Prostate gland (tissue), 2 donors: ENCODE results near the gene IMPACT. TPM values are rescaled to one million over a fixed set of nuclear protein-coding genes. Genes with fewer than 3 reads are reported as not detected.

Source experiments
- DNase-seq: peaks from one replicate; pipeline ENCODE4 v3.0.0-alpha.2; 2019; ENCODE audit warnings: low spot score
- H3K27ac ChIP-seq, 2 donors: fragments of 200-600 bp; sonication (generic); 2 replicates each; pipeline ENCODE4 v1.5.1; 2017 to 2019
- H3K27me3 ChIP-seq: fragments of 200-600 bp; sonication (generic); replicated peaks from 2 replicates; pipeline ENCODE4 v1.5.1; 2019; ENCODE audit not compliant: insufficient read depth
- H3K36me3 ChIP-seq, 2 donors: fragments of 200-600 bp; sonication (generic); 1 replicate in 1 of 2; 2 replicates in 1 of 2; pipeline versions ENCODE4 v1.5.1 to v1.8.1; 2017 to 2019
- H3K4me1 ChIP-seq: fragments of 200-600 bp; sonication (generic); replicated peaks from 2 replicates; pipeline ENCODE4 v1.5.1; 2019
- H3K4me3 ChIP-seq, 2 donors: fragments of 200-600 bp; sonication (generic); 2 replicates each; pipeline ENCODE4 v1.5.1; 2017 to 2019
- H3K9me3 ChIP-seq: fragments of 200-600 bp; sonication (generic); 2 replicates; pipeline ENCODE4 v1.5.1; 2017
- POLR2A ChIP-seq: fragments of 450-650 bp; IDR thresholded peaks from one replicate; pipeline ENCODE4 v1.6.1; 2016; ENCODE audit warnings: antibody characterized with exemption, mild to moderate bottlenecking
- POLR2AphosphoS5 ChIP-seq: sonication (generic); formaldehyde crosslinking; IDR thresholded peaks from one replicate; pipeline ENCODE4 v1.6.1; 2017; ENCODE audit warnings: antibody characterized with exemption
- WGBS: methylation state at CpG from one replicate; pipeline ENCODE4 v1.1.5; 2018; 5-methylcytosine and 5-hydroxymethylcytosine counted together
- intact Hi-C: fragments of 100-400 bp; cut with DNase I; formaldehyde crosslinking; loops from one replicate; pipeline ENCODE4 v1.14.2; 2022
- total RNA-seq, 2 donors: library from RNA; depleted of rRNA; stranded (reverse); fragments of >200 nt; gene quantifications; one replicate each; pipeline ENCODE4 v1.1.0, GENCODE V29; 2016
- TF ChIP-seq, protein P1 (sequence below), 4 experiments: fragments of 200-600 bp in 2 of 4; fragments of 450-650 bp in 2 of 4; sonication (generic) in 2 of 4; IDR thresholded peaks; 1 replicate in 3 of 4; 2 replicates in 1 of 4; pipeline ENCODE4 v1.5.1; 2016 to 2019; ENCODE audit warnings: antibody characterized with exemption in 4 of 4, mild to moderate bottlenecking in 2 of 4, moderate library complexity in 2 of 4

The IMPACT gene
- total RNA-seq, 2 donors from 2014 or later, result 24.8 to 46.7 TPM

DNA sequence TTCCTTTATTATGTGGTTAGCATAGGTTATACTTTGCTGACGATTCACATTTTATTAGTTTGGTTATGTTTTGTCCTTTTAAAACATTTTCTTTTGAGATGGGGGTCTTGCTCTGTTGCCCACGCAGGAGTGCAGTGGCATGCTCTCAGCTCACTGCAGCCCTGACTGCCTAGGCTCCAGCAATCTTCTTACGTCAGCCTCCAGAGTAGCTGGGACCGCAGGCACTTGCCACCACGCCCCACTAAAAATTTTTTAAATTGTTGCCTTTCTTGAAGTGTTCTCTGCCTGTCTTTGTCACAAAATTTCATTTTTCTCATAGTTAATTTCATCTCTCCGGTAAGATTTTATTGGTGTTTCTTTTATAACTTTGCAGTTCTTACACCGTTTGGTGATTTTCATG, 52.9 kb downstream of the IMPACT start:
- intact Hi-C loops, result no loop called here
- no peaks in the 10 kb centered on the region for H3K36me3 ChIP-seq
- no peaks in the 10 kb centered on the region for H3K27me3 ChIP-seq
- H3K4me1 ChIP-seq, result no peaks in the 10 kb centered on the region
- 58% methylated on average over 7 of the region's 7 CpGs for WGBS
- no peak for TF ChIP-seq POLR2AphosphoS5
- TF ChIP-seq, protein P1, sequence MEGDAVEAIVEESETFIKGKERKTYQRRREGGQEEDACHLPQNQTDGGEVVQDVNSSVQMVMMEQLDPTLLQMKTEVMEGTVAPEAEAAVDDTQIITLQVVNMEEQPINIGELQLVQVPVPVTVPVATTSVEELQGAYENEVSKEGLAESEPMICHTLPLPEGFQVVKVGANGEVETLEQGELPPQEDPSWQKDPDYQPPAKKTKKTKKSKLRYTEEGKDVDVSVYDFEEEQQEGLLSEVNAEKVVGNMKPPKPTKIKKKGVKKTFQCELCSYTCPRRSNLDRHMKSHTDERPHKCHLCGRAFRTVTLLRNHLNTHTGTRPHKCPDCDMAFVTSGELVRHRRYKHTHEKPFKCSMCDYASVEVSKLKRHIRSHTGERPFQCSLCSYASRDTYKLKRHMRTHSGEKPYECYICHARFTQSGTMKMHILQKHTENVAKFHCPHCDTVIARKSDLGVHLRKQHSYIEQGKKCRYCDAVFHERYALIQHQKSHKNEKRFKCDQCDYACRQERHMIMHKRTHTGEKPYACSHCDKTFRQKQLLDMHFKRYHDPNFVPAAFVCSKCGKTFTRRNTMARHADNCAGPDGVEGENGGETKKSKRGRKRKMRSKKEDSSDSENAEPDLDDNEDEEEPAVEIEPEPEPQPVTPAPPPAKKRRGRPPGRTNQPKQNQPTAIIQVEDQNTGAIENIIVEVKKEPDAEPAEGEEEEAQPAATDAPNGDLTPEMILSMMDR (IDR thresholded peaks at IDR 0.05), result no peak
- TF ChIP-seq POLR2A, result no peak
- no peak for DNase-seq
- no peak overlapping the region for H3K4me3 ChIP-seq
- H3K27ac ChIP-seq, result no peak overlapping the region
- H3K9me3 ChIP-seq, result no peaks in the 10 kb centered on the region

DNA sequence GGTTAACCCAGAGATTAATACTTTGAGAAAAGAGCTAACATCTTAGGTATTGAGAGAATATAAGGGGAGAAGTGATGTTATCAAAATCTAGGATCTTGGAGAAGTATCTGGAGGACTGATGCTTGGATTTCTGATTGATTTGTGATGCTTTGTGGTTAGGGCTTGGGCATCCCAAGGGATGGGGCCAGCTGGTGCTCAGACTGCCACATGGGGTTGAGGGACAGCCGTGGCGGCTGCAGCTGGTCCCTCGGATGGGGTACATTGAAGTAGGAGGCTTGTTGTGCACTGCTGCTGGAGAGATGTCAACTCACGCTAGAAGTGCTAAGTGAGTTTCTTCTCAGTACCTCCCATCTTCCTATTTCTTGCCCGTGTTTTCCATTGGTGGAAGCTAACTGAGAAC, 56.4 kb downstream of the IMPACT start:
- Histone ChIP-seq H3K36me3 (no peaks in the 10 kb centered on the region), H3K27me3 (no peaks in the 10 kb centered on the region), H3K4me3 (no peak overlapping the region), H3K4me1 (no peaks in the 10 kb centered on the region), H3K27ac (no peak overlapping the region), H3K9me3 (no peaks in the 10 kb centered on the region)
- WGBS, result 90% methylated on average over 5 of the region's 5 CpGs
- intact Hi-C loops, result loop anchor here (10.0 kb wide), 1 partner anchor 242 kb away; no protein-coding TSS in a partner anchor
- TF ChIP-seq, protein P1 (IDR thresholded peaks at IDR 0.05), result no peak
- no peak for TF ChIP-seq POLR2AphosphoS5
- no peak for TF ChIP-seq POLR2A
- DNase-seq, result no peak

DNA sequence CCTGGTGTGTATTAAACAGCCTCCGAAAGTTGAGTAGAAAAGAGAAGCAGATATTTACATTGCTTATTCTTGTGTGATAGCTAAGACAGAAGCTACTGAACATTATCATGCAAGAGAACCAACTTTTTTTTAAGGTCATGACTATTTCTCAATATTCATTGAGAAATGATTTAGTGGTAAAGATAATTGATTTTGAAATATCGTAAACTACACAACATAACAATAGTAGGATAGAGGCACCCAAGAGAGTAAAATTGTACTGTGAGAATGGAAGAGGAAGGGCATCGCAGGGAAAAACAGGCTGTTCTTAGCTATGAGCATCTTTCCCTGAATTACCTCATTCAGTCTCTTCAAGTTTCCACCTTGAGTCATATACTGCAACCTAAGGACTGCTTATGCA, 59.2 kb downstream of the IMPACT start:
- H3K36me3 ChIP-seq, result no peaks in the 10 kb centered on the region
- DNase-seq, result no peak
- no peaks in the 10 kb centered on the region for H3K9me3 ChIP-seq
- TF ChIP-seq, protein P1 (IDR thresholded peaks at IDR 0.05), result no peak
- TF ChIP-seq POLR2AphosphoS5, result no peak
- no peak for TF ChIP-seq POLR2A
- 94% methylated on average over 3 of the region's 3 CpGs for WGBS
- no peaks in the 10 kb centered on the region for H3K4me1 ChIP-seq
- no peak overlapping the region for H3K4me3 ChIP-seq
- H3K27me3 ChIP-seq, result no peaks in the 10 kb centered on the region
- no peak overlapping the region for H3K27ac ChIP-seq
- intact Hi-C loops, result loop anchor here (5.0 to 10.0 kb wide), 2 partner anchors 123 to 239 kb away; no protein-coding TSS in a partner anchor

DNA sequence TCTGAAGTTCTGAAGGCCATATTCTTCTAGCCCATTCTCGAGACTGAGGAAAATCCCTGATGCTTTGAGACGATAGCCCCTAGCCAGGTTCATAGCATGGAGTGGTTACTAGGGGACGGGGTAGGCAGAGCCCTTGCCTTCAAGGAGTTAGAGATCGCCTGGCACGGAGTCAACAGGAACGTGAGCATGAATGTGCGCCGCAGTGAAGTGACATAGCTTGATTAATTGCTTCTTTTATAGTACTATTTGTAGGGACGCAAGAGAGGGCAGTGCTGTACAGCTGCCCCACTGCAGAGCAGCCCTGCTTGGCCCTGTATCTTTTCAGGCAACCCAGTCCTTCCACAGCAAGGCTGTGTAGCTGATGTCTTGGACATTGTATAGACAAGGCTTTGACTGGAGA, 60.2 kb downstream of the IMPACT start:
- DNase-seq, result no peak
- 39% methylated on average over 9 of the region's 9 CpGs for WGBS
- Histone ChIP-seq H3K9me3 (no peaks in the 10 kb centered on the region), H3K4me3 (no peak overlapping the region), H3K36me3 (no peaks in the 10 kb centered on the region), H3K27me3 (no peaks in the 10 kb centered on the region), H3K4me1 (no peaks in the 10 kb centered on the region), H3K27ac (no peak overlapping the region)
- intact Hi-C loops, result loop anchor here (5.0 to 10.0 kb wide), 2 partner anchors 124 to 238 kb away; no protein-coding TSS in a partner anchor
- TF ChIP-seq POLR2A (no peak), POLR2AphosphoS5 (no peak)
- TF ChIP-seq, protein P1 (IDR thresholded peaks at IDR 0.05), result no peak

DNA sequence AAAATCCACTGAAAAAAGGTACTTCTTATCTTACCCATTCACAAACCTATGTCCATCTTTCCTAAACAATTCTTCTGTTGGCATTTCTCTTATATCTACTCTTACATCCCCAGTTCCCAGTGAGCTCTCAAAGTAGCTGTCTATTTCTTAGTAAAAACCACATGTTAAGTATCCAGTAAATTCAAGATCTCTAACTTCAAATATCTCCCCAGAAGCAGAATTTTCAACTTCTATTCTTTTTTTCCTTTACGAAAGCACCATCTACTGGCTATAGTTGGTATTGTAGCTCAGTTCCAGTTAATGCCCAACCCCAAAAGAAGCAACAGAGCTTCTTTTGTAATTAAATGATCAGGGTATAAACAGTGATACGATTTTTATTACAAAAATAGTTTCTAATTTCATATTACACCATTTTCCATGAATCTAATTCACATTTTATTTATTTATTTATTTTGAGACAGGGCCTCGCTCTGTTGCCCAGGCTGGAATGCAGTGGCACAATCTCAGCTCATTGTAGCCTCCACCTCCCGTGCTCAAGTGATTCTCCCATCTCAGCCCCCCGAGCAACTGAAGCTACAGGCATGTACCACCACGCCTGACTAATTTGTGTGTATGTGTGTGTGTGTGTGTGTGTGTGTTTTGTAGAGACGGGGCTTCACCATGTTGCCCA, 62.5 kb downstream of the IMPACT start:
- TF ChIP-seq, protein P1 (IDR thresholded peaks at IDR 0.05), result peak; percentile 56 to 85 (median 79)
- TF ChIP-seq POLR2AphosphoS5 (no peak), POLR2A (no peak)
- Histone ChIP-seq H3K4me3 (no peak overlapping the region), H3K36me3 (no peaks in the 10 kb centered on the region), H3K9me3 (no peaks in the 10 kb centered on the region), H3K4me1 (no peaks in the 10 kb centered on the region), H3K27me3 (no peaks in the 10 kb centered on the region), H3K27ac (no peak overlapping the region)
- intact Hi-C loops, result loop anchor here (5.0 to 10.0 kb wide), 2 partner anchors 127 to 236 kb away; no protein-coding TSS in a partner anchor
- 43% methylated on average over 7 of the region's 7 CpGs for WGBS
- DNase-seq, result no peak
